WTC11 (cell line): ENCODE data around the gene METTL24. TPM values are rescaled to one million over a fixed set of nuclear protein-coding genes. Genes with fewer than 3 reads are reported as not detected.
A peak's percentile ranks its signal among the peaks of the same experiment; 100 is the strongest.

ENCODE experiments used
- ATAC-seq: fragments of 200-7000 bp; cut with Tn5 transposase; 2 replicates; pipeline ENCODE4 v1.10.0; 2021; ENCODE audit warnings: mild to moderate bottlenecking, moderate library complexity
- CTCF ChIA-PET: fragments of 300-600 bp; sonication (Branson Sonifier 250); formaldehyde crosslinking; loops from one replicate; lab custom pipeline; 2021; ENCODE audit warnings: antibody characterized with exemption; lab: Charles Lee
- POLR2A ChIA-PET: fragments of 350-600 bp; sonication (Branson Sonifier 250); formaldehyde crosslinking; loops from one replicate; lab custom pipeline; 2021; ENCODE audit warnings: antibody characterized with exemption; lab: Charles Lee
- DNase-seq: peaks from one replicate; pipeline ENCODE4 v3.0.0; 2021; ENCODE audit warnings: low spot score
- H3K27ac Mint-ChIP-seq: 2 replicates; pipeline ENCODE4 v1.8.0; 2021; ENCODE audit warnings: mixed read lengths
- H3K27me3 Mint-ChIP-seq: 2 replicates; pipeline ENCODE4 v1.8.0; 2021; ENCODE audit warnings: low read depth, mild to moderate bottlenecking, moderate library complexity, mixed read lengths
- H3K36me3 Mint-ChIP-seq: 2 replicates; pipeline ENCODE4 v1.8.0; 2021; ENCODE audit warnings: mixed read lengths
- H3K4me1 Mint-ChIP-seq: 2 replicates; pipeline ENCODE4 v1.8.0; 2022; ENCODE audit warnings: mixed read lengths
- H3K4me3 Mint-ChIP-seq: 2 replicates; pipeline ENCODE4 v1.8.0; 2021; ENCODE audit warnings: mild to moderate bottlenecking, moderate library complexity, mixed read lengths
- H3K9me3 Mint-ChIP-seq: 2 replicates; pipeline ENCODE4 v1.8.0; 2021; ENCODE audit warnings: mixed read lengths
- CREM ChIP-seq: sonication (generic); formaldehyde crosslinking; IDR thresholded peaks from 2 replicates; pipeline ENCODE4 v1.8.1; 2022; ENCODE audit warnings: mild to moderate bottlenecking, missing genetic modification reagents, moderate library complexity
- FOXK1 ChIP-seq: sonication (generic); formaldehyde crosslinking; IDR thresholded peaks from 2 replicates; pipeline ENCODE4 v1.8.0; 2022; ENCODE audit warnings: mild to moderate bottlenecking, moderate library complexity, missing genetic modification reagents
- HMGA2 ChIP-seq: fragments of 250-450 bp; sonication (Bioruptor Pico); IDR thresholded peaks from 2 replicates; pipeline ENCODE4 v1.4.0; 2021; ENCODE audit warnings: mild to moderate bottlenecking, moderate library complexity
- JAZF1 ChIP-seq: fragments of 250-450 bp; sonication (Bioruptor Pico); IDR thresholded peaks from 2 replicates; pipeline ENCODE4 v1.9.0; 2021; ENCODE audit warnings: moderate library complexity, mild to moderate bottlenecking, inconsistent platforms
- MXD4 ChIP-seq: fragments of 250-450 bp; sonication (Bioruptor Pico); IDR thresholded peaks from 2 replicates; pipeline ENCODE4 v1.8.0; 2021; ENCODE audit warnings: mild to moderate bottlenecking, moderate library complexity, borderline replicate concordance
- NFATC4 ChIP-seq: fragments of 250-450 bp; sonication (Bioruptor Pico); IDR thresholded peaks from 2 replicates; pipeline ENCODE4 v1.9.0; 2021; ENCODE audit warnings: mild to moderate bottlenecking
- NR3C1 ChIP-seq: sonication (generic); formaldehyde crosslinking; conservative IDR thresholded peaks from 2 replicates; pipeline ENCODE4 v1.8.1; 2023; ENCODE audit warnings: low read depth, mild to moderate bottlenecking, missing genetic modification reagents
- SMAD4 ChIP-seq: sonication (generic); formaldehyde crosslinking; IDR thresholded peaks from 2 replicates; pipeline ENCODE4 v1.8.0; 2022; ENCODE audit warnings: mild to moderate bottlenecking, missing genetic modification reagents
- SP1 ChIP-seq: sonication (generic); formaldehyde crosslinking; conservative IDR thresholded peaks from 2 replicates; pipeline ENCODE4 v1.8.1; 2022; ENCODE audit warnings: missing genetic modification reagents
- TCF7 ChIP-seq: sonication (generic); formaldehyde crosslinking; IDR thresholded peaks from 2 replicates; pipeline ENCODE4 v1.8.0; 2022; ENCODE audit warnings: mild to moderate bottlenecking, low read depth, missing genetic modification reagents, moderate library complexity
- ZNF317 ChIP-seq: sonication (generic); formaldehyde crosslinking; IDR thresholded peaks from 2 replicates; pipeline ENCODE4 v1.8.1; 2023; ENCODE audit warnings: low read depth, mild to moderate bottlenecking, moderate library complexity, missing genetic modification reagents, borderline replicate concordance
- ZNF423 ChIP-seq: fragments of 250-450 bp; sonication (Bioruptor Pico); IDR thresholded peaks from 2 replicates; pipeline ENCODE4 v2.1.2; 2022; ENCODE audit warnings: mild to moderate bottlenecking, moderate library complexity
- ZNF671 ChIP-seq: fragments of 250-450 bp; sonication (Bioruptor Pico); IDR thresholded peaks from 2 replicates; pipeline ENCODE4 v1.8.0; 2021; ENCODE audit warnings: mild to moderate bottlenecking
- total RNA-seq: library from RNA; stranded (reverse); gene quantifications from 3 replicates; pipeline ENCODE4 v1.2.3, GENCODE V29; 2021
- TF ChIP-seq, protein P1 (sequence below): sonication (generic); formaldehyde crosslinking; IDR thresholded peaks from 2 replicates; pipeline ENCODE4 v1.8.1; 2023; ENCODE audit warnings: mild to moderate bottlenecking, missing genetic modification reagents, moderate library complexity
- TF ChIP-seq, protein P2 (sequence below): sonication (generic); formaldehyde crosslinking; IDR thresholded peaks from 2 replicates; pipeline ENCODE4 v1.8.0; 2023; ENCODE audit warnings: missing genetic modification reagents
- TF ChIP-seq, protein P3 (sequence below): sonication (generic); formaldehyde crosslinking; IDR thresholded peaks from 2 replicates; pipeline ENCODE4 v1.8.0; 2022; ENCODE audit warnings: mild to moderate bottlenecking, missing genetic modification reagents
- TF ChIP-seq, protein P4 (sequence below): sonication (generic); formaldehyde crosslinking; IDR thresholded peaks from 2 replicates; pipeline ENCODE4 v1.8.1; 2022; ENCODE audit warnings: mild to moderate bottlenecking, moderate library complexity, missing genetic modification reagents
- TF ChIP-seq, protein P5 (sequence below): fragments of 250-450 bp; sonication (Bioruptor Pico); IDR thresholded peaks from 2 replicates; pipeline ENCODE4 v1.8.0; 2021; ENCODE audit warnings: mild to moderate bottlenecking
- TF ChIP-seq, protein P6 (sequence below): fragments of 200-600 bp; IDR thresholded peaks from 2 replicates; pipeline ENCODE4 v1.8.0; 2022; ENCODE audit warnings: antibody characterized with exemption
- TF ChIP-seq, protein P7 (sequence below): sonication (generic); formaldehyde crosslinking; IDR thresholded peaks from 2 replicates; pipeline ENCODE4 v1.8.1; 2023; ENCODE audit warnings: mild to moderate bottlenecking, missing genetic modification reagents

The METTL24 gene
- total RNA-seq, 1 experiment from 2014 or later = 0.31 TPM

DNA sequence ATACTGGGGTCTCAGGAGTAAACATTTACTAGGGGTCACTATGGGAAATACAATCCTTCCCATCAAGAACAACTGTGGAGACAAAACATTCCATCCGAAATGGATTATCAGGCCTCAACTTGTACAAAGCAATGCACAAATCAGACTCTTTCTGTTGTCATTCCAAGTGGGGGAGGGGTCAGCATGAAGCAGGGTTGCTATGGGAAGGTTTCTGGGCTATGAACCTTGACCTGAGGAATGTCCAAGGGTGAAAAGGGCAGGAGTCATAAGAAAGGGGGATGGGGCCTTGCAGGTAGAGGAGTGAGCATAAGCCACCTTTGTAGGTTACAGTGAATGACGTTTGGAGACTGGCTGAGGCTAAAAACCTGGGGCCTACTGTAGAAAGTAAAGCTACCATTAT, 3.1 kb downstream of the METTL24 start:
- POLR2A ChIA-PET = interaction anchor here (0.5 kb wide), 1 partner anchor 519 kb away, joined by 3 read pairs; the partner anchor contains the start of gene AMD1

DNA sequence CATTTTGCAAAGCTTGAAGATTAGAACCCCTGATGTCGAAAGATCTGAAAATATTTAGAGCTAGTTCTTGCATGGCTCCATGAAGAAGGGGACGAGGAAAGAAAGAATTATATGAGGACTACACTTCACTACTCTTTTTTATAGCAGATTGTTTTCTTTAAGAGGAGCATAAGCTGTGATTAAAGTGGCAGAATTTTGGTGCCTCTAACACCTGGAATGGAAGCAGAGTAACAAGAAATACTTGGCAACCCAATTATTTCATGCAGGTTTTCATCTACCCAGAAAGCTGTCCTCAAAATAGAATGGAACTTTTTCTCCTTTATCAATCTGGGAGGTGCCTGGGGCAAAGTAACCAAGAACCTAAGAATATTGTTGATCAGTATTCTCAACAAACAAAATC, 4.0 kb downstream of the METTL24 start:
- no peak overlapping the region for H3K4me3 Mint-ChIP-seq
- TF ChIP-seq, protein P1, sequence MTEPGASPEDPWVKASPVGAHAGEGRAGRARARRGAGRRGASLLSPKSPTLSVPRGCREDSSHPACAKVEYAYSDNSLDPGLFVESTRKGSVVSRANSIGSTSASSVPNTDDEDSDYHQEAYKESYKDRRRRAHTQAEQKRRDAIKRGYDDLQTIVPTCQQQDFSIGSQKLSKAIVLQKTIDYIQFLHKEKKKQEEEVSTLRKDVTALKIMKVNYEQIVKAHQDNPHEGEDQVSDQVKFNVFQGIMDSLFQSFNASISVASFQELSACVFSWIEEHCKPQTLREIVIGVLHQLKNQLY = no peak
- TF ChIP-seq NFATC4 (CRISPR knock-in tag) = no peak
- TF ChIP-seq, protein P2, sequence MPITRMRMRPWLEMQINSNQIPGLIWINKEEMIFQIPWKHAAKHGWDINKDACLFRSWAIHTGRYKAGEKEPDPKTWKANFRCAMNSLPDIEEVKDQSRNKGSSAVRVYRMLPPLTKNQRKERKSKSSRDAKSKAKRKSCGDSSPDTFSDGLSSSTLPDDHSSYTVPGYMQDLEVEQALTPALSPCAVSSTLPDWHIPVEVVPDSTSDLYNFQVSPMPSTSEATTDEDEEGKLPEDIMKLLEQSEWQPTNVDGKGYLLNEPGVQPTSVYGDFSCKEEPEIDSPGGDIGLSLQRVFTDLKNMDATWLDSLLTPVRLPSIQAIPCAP (CRISPR knock-in tag) = no peak
- TF ChIP-seq, all 79 proteins: peak for 0
- DNase-seq (no peak), ATAC-seq (no peak)
- Mint-ChIP-seq H3K27ac (no peak overlapping the region), H3K4me1 (peaks cover 64% of the 10 kb centered on the region), H3K9me3 (no peaks in the 10 kb centered on the region), H3K36me3 (no peaks in the 10 kb centered on the region), H3K27me3 (peaks cover 32% of the 10 kb centered on the region)
- ChIA-PET POLR2A (no interaction called here), CTCF (interaction anchor here (1.1 to 6.3 kb wide), 2 partner anchors 13 to 315 kb away, joined by 3 to 47 read pairs; no protein-coding TSS in a partner anchor)

More for the DNA sequence above, 3.1 kb downstream of the METTL24 start:
- Mint-ChIP-seq H3K36me3 (no peaks in the 10 kb centered on the region), H3K4me3 (no peak overlapping the region), H3K27me3 (peaks cover 37% of the 10 kb centered on the region), H3K4me1 (peaks cover 68% of the 10 kb centered on the region), H3K9me3 (no peaks in the 10 kb centered on the region), H3K27ac (no peak overlapping the region)
- DNase-seq (peak; percentile 16), ATAC-seq (no peak)
- no peak for TF ChIP-seq TCF7 (CRISPR knock-in tag)
- TF ChIP-seq SP1 (CRISPR knock-in tag) = no peak
- no peak for TF ChIP-seq JAZF1 (CRISPR knock-in tag)
- no peak for TF ChIP-seq ZNF671 (CRISPR knock-in tag)
- no peak for TF ChIP-seq HMGA2 (CRISPR knock-in tag)
- TF ChIP-seq, protein P3, sequence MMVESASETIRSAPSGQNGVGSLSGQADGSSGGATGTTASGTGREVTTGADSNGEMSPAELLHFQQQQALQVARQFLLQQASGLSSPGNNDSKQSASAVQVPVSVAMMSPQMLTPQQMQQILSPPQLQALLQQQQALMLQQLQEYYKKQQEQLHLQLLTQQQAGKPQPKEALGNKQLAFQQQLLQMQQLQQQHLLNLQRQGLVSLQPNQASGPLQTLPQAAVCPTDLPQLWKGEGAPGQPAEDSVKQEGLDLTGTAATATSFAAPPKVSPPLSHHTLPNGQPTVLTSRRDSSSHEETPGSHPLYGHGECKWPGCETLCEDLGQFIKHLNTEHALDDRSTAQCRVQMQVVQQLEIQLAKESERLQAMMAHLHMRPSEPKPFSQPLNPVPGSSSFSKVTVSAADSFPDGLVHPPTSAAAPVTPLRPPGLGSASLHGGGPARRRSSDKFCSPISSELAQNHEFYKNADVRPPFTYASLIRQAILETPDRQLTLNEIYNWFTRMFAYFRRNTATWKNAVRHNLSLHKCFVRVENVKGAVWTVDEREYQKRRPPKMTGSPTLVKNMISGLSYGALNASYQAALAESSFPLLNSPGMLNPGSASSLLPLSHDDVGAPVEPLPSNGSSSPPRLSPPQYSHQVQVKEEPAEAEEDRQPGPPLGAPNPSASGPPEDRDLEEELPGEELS = no peak
- TF ChIP-seq NR3C1 = no peak
- no peak for TF ChIP-seq MXD4
- TF ChIP-seq, protein P4, sequence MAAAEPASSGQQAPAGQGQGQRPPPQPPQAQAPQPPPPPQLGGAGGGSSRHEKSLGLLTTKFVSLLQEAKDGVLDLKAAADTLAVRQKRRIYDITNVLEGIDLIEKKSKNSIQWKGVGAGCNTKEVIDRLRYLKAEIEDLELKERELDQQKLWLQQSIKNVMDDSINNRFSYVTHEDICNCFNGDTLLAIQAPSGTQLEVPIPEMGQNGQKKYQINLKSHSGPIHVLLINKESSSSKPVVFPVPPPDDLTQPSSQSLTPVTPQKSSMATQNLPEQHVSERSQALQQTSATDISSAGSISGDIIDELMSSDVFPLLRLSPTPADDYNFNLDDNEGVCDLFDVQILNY (CRISPR knock-in tag) = no peak
- TF ChIP-seq CREM (CRISPR knock-in tag) = no peak
- TF ChIP-seq, protein P5, sequence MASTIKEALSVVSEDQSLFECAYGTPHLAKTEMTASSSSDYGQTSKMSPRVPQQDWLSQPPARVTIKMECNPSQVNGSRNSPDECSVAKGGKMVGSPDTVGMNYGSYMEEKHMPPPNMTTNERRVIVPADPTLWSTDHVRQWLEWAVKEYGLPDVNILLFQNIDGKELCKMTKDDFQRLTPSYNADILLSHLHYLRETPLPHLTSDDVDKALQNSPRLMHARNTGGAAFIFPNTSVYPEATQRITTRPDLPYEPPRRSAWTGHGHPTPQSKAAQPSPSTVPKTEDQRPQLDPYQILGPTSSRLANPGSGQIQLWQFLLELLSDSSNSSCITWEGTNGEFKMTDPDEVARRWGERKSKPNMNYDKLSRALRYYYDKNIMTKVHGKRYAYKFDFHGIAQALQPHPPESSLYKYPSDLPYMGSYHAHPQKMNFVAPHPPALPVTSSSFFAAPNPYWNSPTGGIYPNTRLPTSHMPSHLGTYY = no peak
- TF ChIP-seq ZNF423 (CRISPR knock-in tag) = no peak
- TF ChIP-seq, protein P6, sequence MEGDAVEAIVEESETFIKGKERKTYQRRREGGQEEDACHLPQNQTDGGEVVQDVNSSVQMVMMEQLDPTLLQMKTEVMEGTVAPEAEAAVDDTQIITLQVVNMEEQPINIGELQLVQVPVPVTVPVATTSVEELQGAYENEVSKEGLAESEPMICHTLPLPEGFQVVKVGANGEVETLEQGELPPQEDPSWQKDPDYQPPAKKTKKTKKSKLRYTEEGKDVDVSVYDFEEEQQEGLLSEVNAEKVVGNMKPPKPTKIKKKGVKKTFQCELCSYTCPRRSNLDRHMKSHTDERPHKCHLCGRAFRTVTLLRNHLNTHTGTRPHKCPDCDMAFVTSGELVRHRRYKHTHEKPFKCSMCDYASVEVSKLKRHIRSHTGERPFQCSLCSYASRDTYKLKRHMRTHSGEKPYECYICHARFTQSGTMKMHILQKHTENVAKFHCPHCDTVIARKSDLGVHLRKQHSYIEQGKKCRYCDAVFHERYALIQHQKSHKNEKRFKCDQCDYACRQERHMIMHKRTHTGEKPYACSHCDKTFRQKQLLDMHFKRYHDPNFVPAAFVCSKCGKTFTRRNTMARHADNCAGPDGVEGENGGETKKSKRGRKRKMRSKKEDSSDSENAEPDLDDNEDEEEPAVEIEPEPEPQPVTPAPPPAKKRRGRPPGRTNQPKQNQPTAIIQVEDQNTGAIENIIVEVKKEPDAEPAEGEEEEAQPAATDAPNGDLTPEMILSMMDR = no peak
- TF ChIP-seq FOXK1 = no peak
- TF ChIP-seq, protein P7, sequence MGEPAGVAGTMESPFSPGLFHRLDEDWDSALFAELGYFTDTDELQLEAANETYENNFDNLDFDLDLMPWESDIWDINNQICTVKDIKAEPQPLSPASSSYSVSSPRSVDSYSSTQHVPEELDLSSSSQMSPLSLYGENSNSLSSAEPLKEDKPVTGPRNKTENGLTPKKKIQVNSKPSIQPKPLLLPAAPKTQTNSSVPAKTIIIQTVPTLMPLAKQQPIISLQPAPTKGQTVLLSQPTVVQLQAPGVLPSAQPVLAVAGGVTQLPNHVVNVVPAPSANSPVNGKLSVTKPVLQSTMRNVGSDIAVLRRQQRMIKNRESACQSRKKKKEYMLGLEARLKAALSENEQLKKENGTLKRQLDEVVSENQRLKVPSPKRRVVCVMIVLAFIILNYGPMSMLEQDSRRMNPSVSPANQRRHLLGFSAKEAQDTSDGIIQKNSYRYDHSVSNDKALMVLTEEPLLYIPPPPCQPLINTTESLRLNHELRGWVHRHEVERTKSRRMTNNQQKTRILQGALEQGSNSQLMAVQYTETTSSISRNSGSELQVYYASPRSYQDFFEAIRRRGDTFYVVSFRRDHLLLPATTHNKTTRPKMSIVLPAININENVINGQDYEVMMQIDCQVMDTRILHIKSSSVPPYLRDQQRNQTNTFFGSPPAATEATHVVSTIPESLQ = no peak
- TF ChIP-seq SMAD4 (CRISPR knock-in tag) = no peak
- no peak for TF ChIP-seq ZNF317 (CRISPR knock-in tag)
- CTCF ChIA-PET = interaction anchor here (6.3 kb wide), 1 partner anchor 13 kb away, joined by 47 read pairs; no protein-coding TSS in a partner anchor
